GM06990 (cell line): Measurements from ENCODE around the gene ALAS1.

ENCODE experiments used
- DNase-seq: peaks from one replicate; pipeline ENCODE4 v3.0.0-alpha.2; 2011; ENCODE audit not compliant: insufficient read length; ENCODE audit errors: extremely low read depth
- H3K27me3 ChIP-seq: replicated peaks from 2 replicates; pipeline ENCODE4 v1.6.0; 2011; ENCODE audit warnings: low read length; ENCODE audit not compliant: control insufficient read depth, insufficient read depth
- H3K36me3 ChIP-seq: 2 replicates; pipeline ENCODE4 v1.5.1; 2011; ENCODE audit warnings: low read length; ENCODE audit not compliant: control insufficient read depth, insufficient read depth
- H3K4me3 ChIP-seq: replicated peaks from 2 replicates; pipeline ENCODE4 v1.5.1; 2011; ENCODE audit warnings: low read depth, mild to moderate bottlenecking, control low read depth, low read length
- CTCF ChIP-seq: IDR thresholded peaks from 2 replicates; pipeline ENCODE4 v1.5.1; 2011; ENCODE audit warnings: low read length, control low read depth, mild to moderate bottlenecking, inconsistent platforms; ENCODE audit not compliant: insufficient read depth, poor library complexity, severe bottlenecking

Gene ALAS1

GRCh38 chr3:52218454-52218853 lies 20.5 kb downstream of the ALAS1 start:
- Histone ChIP-seq H3K27me3 (no peaks in the 10 kb centered on the region), H3K4me3 (no peak overlapping the region), H3K36me3 (peaks cover 17% of the 10 kb centered on the region)
- DNase-seq = no peak
- TF ChIP-seq CTCF = no peak

- no peak for DNase-seq
- H3K27me3 ChIP-seq = no peaks in the 10 kb centered on the region
- TF ChIP-seq CTCF = no peak
- no peak overlapping the region for H3K4me3 ChIP-seq
- H3K36me3 ChIP-seq = peaks cover 17% of the 10 kb centered on the region
Measured at GRCh38 chr3:52218937-52219650, 21.1 kb downstream of the ALAS1 start.

DNA sequence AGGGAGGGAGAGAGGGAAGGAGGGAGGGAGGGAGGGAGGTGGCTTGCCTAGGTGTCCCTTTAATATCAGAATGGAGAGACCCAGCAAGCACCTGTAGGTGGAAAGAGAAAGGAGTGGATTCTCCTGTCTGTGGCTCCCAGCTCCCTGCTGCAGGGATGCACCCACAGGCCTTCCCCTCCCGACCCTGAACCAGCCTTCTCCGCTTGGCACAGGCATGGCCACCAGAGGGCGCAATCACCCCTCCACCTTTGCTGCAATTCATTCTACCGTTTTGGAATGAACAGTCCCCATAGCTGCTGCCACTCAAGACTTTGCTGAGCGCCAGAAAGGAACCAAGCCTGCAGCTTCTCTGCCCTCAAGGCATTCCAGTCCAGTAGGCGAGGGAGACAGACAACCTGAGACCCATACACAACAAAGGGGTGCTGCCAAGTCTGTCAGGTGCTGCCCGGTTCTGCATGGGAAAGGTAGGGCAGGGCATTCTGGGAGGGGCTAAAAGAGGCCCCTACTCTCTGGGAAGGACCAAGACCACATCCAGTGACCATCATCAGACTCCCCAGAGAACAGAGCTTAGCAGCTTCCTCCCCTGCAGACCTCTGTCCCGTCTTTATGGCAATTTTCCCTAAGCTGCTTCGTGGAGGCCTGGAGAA lies 22.5 kb downstream of the ALAS1 start:
- peak; percentile 54 for DNase-seq
- Histone ChIP-seq H3K27me3 (no peaks in the 10 kb centered on the region), H3K4me3 (no peak overlapping the region), H3K36me3 (peaks cover 8% of the 10 kb centered on the region)
- peak; percentile 96 for TF ChIP-seq CTCF

- Histone ChIP-seq H3K27me3 (no peaks in the 10 kb centered on the region), H3K36me3 (peaks cover 6% of the 10 kb centered on the region), H3K4me3 (no peak overlapping the region)
- no peak for DNase-seq
- TF ChIP-seq CTCF = no peak
Measured at GRCh38 chr3:52221141-52221562, 23.2 kb downstream of the ALAS1 start.

- Histone ChIP-seq H3K36me3 (peaks cover 4% of the 10 kb centered on the region), H3K27me3 (no peaks in the 10 kb centered on the region), H3K4me3 (no peak overlapping the region)
- no peak for DNase-seq
- no peak for TF ChIP-seq CTCF
Measured at GRCh38 chr3:52221563-52222318, 23.8 kb downstream of the ALAS1 start.
